Activated T-helper 1 cell treated with anti-CD3 and anti-CD28 coated beads, Interleukin-12 subunit alpha, Interleukin-12 subunit beta, Interleukin-2, Interleukin-4 antibody, amounts not matched to agents 30 ng/mL and 10 ng/mL and 1 ng/mL, durations not matched to agents 14 hours and 24 hours and 36 hours (primary cell): ENCODE measurements around the gene KLF9. TPM values are rescaled to one million over a fixed set of nuclear protein-coding genes. Genes with fewer than 3 reads are reported as not detected.

Experiments used
- DNase-seq: peaks from one replicate; pipeline ENCODE4 v3.0.0; 2021; ENCODE audit warnings: low spot score
- H3K27ac Mint-ChIP-seq: one replicate; pipeline ENCODE4 v1.8.0; 2021; ENCODE audit warnings: mild to moderate bottlenecking, mixed read lengths
- H3K27me3 Mint-ChIP-seq: one replicate; pipeline ENCODE4 v1.8.0; 2022; ENCODE audit warnings: mild to moderate bottlenecking, moderate library complexity, mixed read lengths; ENCODE audit not compliant: insufficient read depth
- H3K36me3 Mint-ChIP-seq: one replicate; pipeline ENCODE4 v1.8.0; 2021; ENCODE audit warnings: low read depth, mixed read lengths
- H3K4me1 Mint-ChIP-seq: one replicate; pipeline ENCODE4 v1.8.0; 2021; ENCODE audit warnings: low read depth, mixed read lengths
- H3K4me3 Mint-ChIP-seq: one replicate; pipeline ENCODE4 v1.8.0; 2021; ENCODE audit warnings: mild to moderate bottlenecking, moderate library complexity, mixed read lengths
- H3K9me3 Mint-ChIP-seq: one replicate; pipeline ENCODE4 v1.8.0; 2021; ENCODE audit warnings: mixed read lengths
- intact Hi-C: fragments of 100-400 bp; cut with micrococcal nuclease; formaldehyde crosslinking; loops from one replicate; pipeline ENCODE4 v1.15.1; 2024
- total RNA-seq: library from RNA; stranded (reverse); gene quantifications from 2 replicates; pipeline ENCODE4 v1.2.3, GENCODE V29; 2022

The KLF9 gene
- total RNA-seq, 1 donor from 2014 or later, result 18.1 TPM

DNA sequence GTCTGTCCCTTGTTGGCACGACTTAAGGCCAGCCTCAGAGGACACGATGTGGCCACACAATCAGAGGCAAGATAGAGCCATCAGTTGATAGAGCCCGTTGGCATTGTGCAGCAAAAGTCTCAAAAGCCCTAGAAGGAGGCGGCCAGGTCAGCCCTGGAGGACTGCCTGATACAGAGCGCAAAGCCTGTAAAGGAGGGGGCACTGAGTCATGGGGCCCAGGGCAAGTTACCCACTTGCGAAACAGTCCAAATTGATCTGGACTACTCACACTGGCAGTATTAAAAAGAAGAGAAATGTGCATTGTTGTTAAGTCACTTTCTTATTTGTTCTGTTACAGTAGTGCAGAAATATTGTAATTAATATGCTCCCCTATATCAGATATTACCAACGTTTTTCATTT, 51.5 kb downstream of the KLF9 start:
- Mint-ChIP-seq H3K4me3 (no peak overlapping the region), H3K27ac (no peak overlapping the region), H3K36me3 (peaks cover 4% of the 10 kb centered on the region), H3K9me3 (no peaks in the 10 kb centered on the region), H3K27me3 (no peaks in the 10 kb centered on the region), H3K4me1 (no peaks in the 10 kb centered on the region)
- intact Hi-C loops, result no loop called here
- no peak for DNase-seq

DNA sequence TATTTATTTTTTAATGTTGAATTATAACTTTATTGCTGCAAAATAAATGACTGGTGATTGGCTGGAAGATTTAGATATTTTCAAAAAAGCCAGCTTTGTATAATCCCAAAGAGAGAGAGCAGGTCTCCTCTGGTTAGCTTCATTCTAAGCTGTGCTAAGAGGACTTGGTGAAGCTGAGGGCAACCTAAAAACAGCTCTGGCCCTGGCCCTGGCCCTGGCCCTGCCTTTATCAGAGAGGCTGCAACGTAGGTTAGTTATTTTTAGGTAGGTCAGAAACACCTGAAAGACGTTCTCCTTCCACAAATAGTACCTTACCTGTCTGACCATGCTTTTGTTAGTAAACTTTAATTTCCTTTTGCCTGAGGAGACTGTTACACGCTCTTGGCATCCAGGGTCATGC, 58.7 kb downstream of the KLF9 start:
- no peak overlapping the region for H3K27ac Mint-ChIP-seq
- peaks cover 8% of the 10 kb centered on the region for H3K36me3 Mint-ChIP-seq
- H3K4me1 Mint-ChIP-seq, result peaks cover 6% of the 10 kb centered on the region
- H3K4me3 Mint-ChIP-seq, result no peak overlapping the region
- H3K9me3 Mint-ChIP-seq, result no peaks in the 10 kb centered on the region
- intact Hi-C loops, result no loop called here
- no peak for DNase-seq
- no peaks in the 10 kb centered on the region for H3K27me3 Mint-ChIP-seq

DNA sequence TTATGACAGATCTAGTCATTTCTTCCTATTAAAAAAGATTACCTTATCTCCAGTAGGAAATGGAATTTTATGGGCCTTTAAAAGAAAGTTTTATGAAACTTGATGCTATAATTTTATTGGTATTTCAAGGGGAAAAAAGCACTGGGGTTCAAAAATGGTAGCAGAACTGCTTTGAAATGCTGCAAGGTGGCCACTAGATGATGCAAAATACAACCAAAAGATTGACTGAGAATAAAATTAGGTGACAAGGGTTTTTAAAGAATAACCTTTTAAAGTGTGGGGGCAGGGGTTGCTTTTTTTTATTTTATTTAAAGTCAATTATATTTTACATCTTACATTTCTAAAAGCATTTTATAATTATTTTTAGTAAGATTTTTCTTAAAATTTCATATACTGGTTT, 61.7 kb downstream of the KLF9 start:
- H3K27ac Mint-ChIP-seq, result no peak overlapping the region
- no peaks in the 10 kb centered on the region for H3K27me3 Mint-ChIP-seq
- intact Hi-C loops, result loop anchor here (1.0 kb wide), 1 partner anchor 249 kb away; no protein-coding TSS in a partner anchor
- H3K36me3 Mint-ChIP-seq, result peaks cover 18% of the 10 kb centered on the region
- H3K4me3 Mint-ChIP-seq, result no peak overlapping the region
- H3K9me3 Mint-ChIP-seq, result no peaks in the 10 kb centered on the region
- no peak for DNase-seq
- peaks cover 6% of the 10 kb centered on the region for H3K4me1 Mint-ChIP-seq

DNA sequence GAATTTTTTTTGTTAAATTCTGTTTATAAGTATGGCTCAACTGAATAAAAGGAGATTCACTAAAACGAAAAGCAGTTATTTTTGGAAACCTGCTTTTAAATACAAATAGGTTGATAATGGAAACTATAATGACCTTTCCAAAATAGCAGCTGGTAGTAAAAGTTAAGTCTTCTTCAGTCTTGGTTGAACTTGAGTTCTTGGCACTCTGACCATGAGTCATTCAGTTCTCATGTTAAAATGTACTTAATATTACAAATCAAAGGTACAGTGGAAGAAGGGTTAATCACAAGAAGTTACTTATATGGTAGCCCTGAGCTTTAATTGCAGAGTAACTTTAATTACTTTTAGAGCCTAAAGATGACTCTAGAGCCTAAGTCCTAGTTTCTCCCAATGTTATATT, 62.1 kb downstream of the KLF9 start:
- Mint-ChIP-seq H3K4me3 (no peak overlapping the region), H3K36me3 (peaks cover 20% of the 10 kb centered on the region), H3K27me3 (no peaks in the 10 kb centered on the region), H3K4me1 (peaks cover 6% of the 10 kb centered on the region), H3K9me3 (no peaks in the 10 kb centered on the region), H3K27ac (no peak overlapping the region)
- DNase-seq, result no peak
- intact Hi-C loops, result no loop called here

DNA sequence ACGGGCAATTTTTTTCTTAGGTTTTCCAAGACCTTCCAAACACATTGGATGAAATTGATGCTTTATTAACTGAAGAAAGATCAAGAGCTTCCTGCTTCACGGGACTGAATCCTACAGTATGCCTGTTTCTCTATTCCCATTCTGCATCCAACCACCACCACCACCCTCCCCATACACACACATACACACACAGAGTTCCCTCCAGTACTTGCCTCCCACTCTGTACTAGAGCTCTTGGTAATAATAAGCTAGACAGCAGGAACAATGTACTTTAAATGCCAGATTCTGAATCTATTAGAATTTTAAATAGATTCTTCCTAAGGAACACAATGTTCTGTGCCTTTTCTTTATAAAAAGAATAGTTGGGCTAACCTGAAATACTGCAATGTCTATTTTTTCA, 67.4 kb downstream of the KLF9 start:
- H3K4me1 Mint-ChIP-seq, result peaks cover 6% of the 10 kb centered on the region
- H3K9me3 Mint-ChIP-seq, result no peaks in the 10 kb centered on the region
- H3K27me3 Mint-ChIP-seq, result no peaks in the 10 kb centered on the region
- H3K36me3 Mint-ChIP-seq, result peaks cover 35% of the 10 kb centered on the region
- no peak overlapping the region for H3K27ac Mint-ChIP-seq
- no peak overlapping the region for H3K4me3 Mint-ChIP-seq
- intact Hi-C loops, result no loop called here
- DNase-seq, result no peak

DNA sequence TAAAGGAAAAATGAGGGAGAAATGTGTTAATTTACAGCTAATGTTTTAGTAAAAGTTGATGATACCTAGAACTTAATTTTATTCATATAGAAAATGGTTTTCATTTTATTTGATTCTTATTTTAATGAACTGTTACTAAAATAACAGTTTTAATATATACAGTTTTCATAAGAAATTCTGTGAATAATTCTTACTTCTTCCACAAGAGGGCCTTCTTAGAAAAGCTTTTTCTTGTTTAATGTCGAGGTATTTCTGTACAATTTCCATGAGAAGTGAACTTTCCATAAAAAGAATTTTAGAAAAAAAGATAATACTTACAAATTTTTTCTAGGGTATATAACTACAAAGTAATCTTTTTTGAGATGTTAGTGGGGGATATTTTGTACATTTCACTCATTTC, 73.9 kb downstream of the KLF9 start:
- peaks cover 22% of the 10 kb centered on the region for H3K36me3 Mint-ChIP-seq
- no peaks in the 10 kb centered on the region for H3K9me3 Mint-ChIP-seq
- peaks cover 8% of the 10 kb centered on the region for H3K4me1 Mint-ChIP-seq
- intact Hi-C loops, result loop anchor here (1.0 kb wide), 2 partner anchors 71 to 262 kb away; no protein-coding TSS in a partner anchor
- H3K27ac Mint-ChIP-seq, result no peak overlapping the region
- no peaks in the 10 kb centered on the region for H3K27me3 Mint-ChIP-seq
- no peak for DNase-seq
- no peak overlapping the region for H3K4me3 Mint-ChIP-seq

Other genes with a start within 250 kb of the KLF9 start
- gene SMC5, start 155.7 kb downstream of the KLF9 start, total RNA-seq, result 49.5 and 53.6 TPM in 2 replicates